Measurements from ENCODE around the gene MEIS1. TPM values are rescaled to one million over a fixed set of nuclear protein-coding genes. Genes with fewer than 3 reads are reported as not detected.

The MEIS1 gene
- total and polyA plus RNA-seq, 2 of the 8 experiments (the other 6 are each of a cell fraction or from before 2014, with no cell fraction given) = 0.17 to 1.2 TPM

- Histone ChIP-seq H3K23me2 (ENCODE audit: low read depth, low read length) (peaks cover 11% of the 10 kb centered on the region; the same call in 1 of the 2 replicates), H3K4me1 (replicated peaks in 1 of 4; ENCODE audit: control insufficient read depth in 3 of 4, insufficient read depth in 4 of 4, low read length in 3 of 4) (peaks cover 21 to 56% (median 23%) of the 10 kb centered on the region in 4 experiments), H3K79me1 (ENCODE audit: low read depth, low read length) (no peaks in the 10 kb centered on the region), H4K20me1 (replicated peaks in 1 of 2; ENCODE audit: control insufficient read depth in 1 of 2, insufficient read depth in 2 of 2, low read length in 2 of 2) (peaks cover 8 to 12% of the 10 kb centered on the region in 2 experiments), H3K18ac (ENCODE audit: extremely low read depth, low read length) (no peak overlapping the region), H2BK15ac (ENCODE audit: low read length) (no peak overlapping the region), H3K27me3 (replicated peaks in 1 of 4; ENCODE audit: control insufficient read depth in 3 of 4, extremely low read depth in 1 of 4, insufficient read depth in 3 of 4, low read length in 3 of 4) (peaks cover 70 to 100% (median 87%) of the 10 kb centered on the region in 4 experiments), H4K8ac (ENCODE audit: extremely low read depth, insufficient read depth, low read length) (no peak overlapping the region), H2BK12ac (ENCODE audit: low read depth, low read length) (no peak overlapping the region), H3K4me2 (ENCODE audit: insufficient read depth in 1 of 2, low read depth in 2 of 2, low read length in 2 of 2) (no peak overlapping the region; a peak in 1 of 4 replicates), H3K4ac (replicated peaks; ENCODE audit: insufficient read length, low read depth, low read length) (no peak overlapping the region), H3K9me3 (ENCODE audit: insufficient read depth in 2 of 2, low read depth in 1 of 2, low read length in 1 of 2) (no peaks in the 10 kb centered on the region), H2BK20ac (ENCODE audit: low read length) (no peak overlapping the region), H3K14ac (ENCODE audit: insufficient read length) (no peak overlapping the region), H3K4me3 (ENCODE audit: extremely low read depth in 1 of 4, insufficient read depth in 2 of 4, low read depth in 3 of 4, low read length in 4 of 4) (no peak overlapping the region), H3K79me2 (ENCODE audit: control insufficient read depth in 1 of 2, insufficient read depth in 2 of 2, low read length in 2 of 2) (no peaks in the 10 kb centered on the region), H2BK120ac (replicated peaks; ENCODE audit: low read depth, low read length) (no peak overlapping the region), H3K56ac (replicated peaks; ENCODE audit: insufficient read length, low read depth, low read length) (no peak overlapping the region), H3K27ac (ENCODE audit: low read depth, low read length) (no peak overlapping the region), H2AFZ (ENCODE audit: low read length) (no peak overlapping the region), H2AK5ac (ENCODE audit: low read depth, low read length) (no peak overlapping the region), H4K91ac (replicated peaks; ENCODE audit: insufficient read length, low read length) (no peak overlapping the region), H3K23ac (ENCODE audit: insufficient read length) (no peak overlapping the region), H4K5ac (ENCODE audit: insufficient read length, low read depth, low read length) (no peak overlapping the region), H3K36me3 (ENCODE audit: control insufficient read depth in 2 of 4, insufficient read depth in 4 of 4, low read length in 3 of 4) (no peaks in the 10 kb centered on the region), H2BK5ac (ENCODE audit: low read depth, low read length) (no peak overlapping the region), H3K9ac (replicated peaks in 1 of 4; ENCODE audit: extremely low read depth in 1 of 4, low read depth in 3 of 4, low read length in 3 of 4) (no peak overlapping the region)
- CTCF ChIA-PET (ENCODE audit: partially characterized antibody) = interaction anchor here (1.0 to 5.5 kb wide), 3 partner anchors 9 to 15 kb away, joined by 3 to 48 read pairs (median 7); partner anchors contain the start of gene MEIS1
- DNase-seq (ENCODE audit: low read depth in 1 of 2, low spot score in 2 of 2) (no peak), FAIRE-seq (no peak)
- no peak for TF ChIP-seq BACH1 (IDR thresholded peaks at IDR 0.05; ENCODE audit: low read length)
- TF ChIP-seq CREB1 (IDR thresholded peaks at IDR 0.05) = no peak
- TF ChIP-seq ZNF274 (IDR thresholded peaks at IDR 0.05; ENCODE audit: borderline replicate concordance, extremely low read depth, low read length) = no peak
- TF ChIP-seq, protein P1, sequence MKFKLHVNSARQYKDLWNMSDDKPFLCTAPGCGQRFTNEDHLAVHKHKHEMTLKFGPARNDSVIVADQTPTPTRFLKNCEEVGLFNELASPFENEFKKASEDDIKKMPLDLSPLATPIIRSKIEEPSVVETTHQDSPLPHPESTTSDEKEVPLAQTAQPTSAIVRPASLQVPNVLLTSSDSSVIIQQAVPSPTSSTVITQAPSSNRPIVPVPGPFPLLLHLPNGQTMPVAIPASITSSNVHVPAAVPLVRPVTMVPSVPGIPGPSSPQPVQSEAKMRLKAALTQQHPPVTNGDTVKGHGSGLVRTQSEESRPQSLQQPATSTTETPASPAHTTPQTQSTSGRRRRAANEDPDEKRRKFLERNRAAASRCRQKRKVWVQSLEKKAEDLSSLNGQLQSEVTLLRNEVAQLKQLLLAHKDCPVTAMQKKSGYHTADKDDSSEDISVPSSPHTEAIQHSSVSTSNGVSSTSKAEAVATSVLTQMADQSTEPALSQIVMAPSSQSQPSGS (IDR thresholded peaks at IDR 0.05; ENCODE audit: low read length) = no peak
- TF ChIP-seq JUND (IDR thresholded peaks at IDR 0.05; ENCODE audit: low read length) = no peak
- no peak for TF ChIP-seq RXRA (IDR thresholded peaks at IDR 0.05; ENCODE audit: insufficient read depth, low read depth, low read length)
- POLR2A ChIA-PET (ENCODE audit: partially characterized antibody) = no interaction called here
- 11% methylated on average over 10 of the region's 10 CpGs; no CpG with 5 or more reads in 1 of the 2 experiments for WGBS, 2 experiments (ENCODE audit: extremely low coverage in 1 of 2, insufficient coverage in 1 of 2, insufficient read length in 1 of 2, insufficient replicate concordance in 2 of 2, low coverage in 1 of 2, low lambda C conversion rate in 2 of 2, missing lambda C conversion rate in 1 of 2)
These were observed 7.7 kb downstream of the MEIS1 start for GRCh38 chr2:66442516-66443185.

Measured in H1 (cell line).